ENCODE results near the gene DHRS13.
"Not testable (repeated sequence)": the region's sequence is repeated elsewhere in the genome, so short reads cannot be mapped to it uniquely, and the experiment has no call there.

The DHRS13 gene

GRCh38 chr17:28935744-28936460 lies 33.0 kb upstream of the DHRS13 start:
- DNase-seq, result no peak

GRCh38 chr17:28934508-28934907 lies 31.6 kb upstream of the DHRS13 start:
- not testable (repeated sequence) for DNase-seq

- DNase-seq, result no peak
Observed at GRCh38 chr17:28929787-28930186, 26.9 kb upstream of the DHRS13 start.

GRCh38 chr17:28928061-28928460 lies 25.2 kb upstream of the DHRS13 start:
- DNase-seq, result no peak

- no peak for DNase-seq
Observed at GRCh38 chr17:28926786-28927185, 23.9 kb upstream of the DHRS13 start.

- no peak for DNase-seq
Observed at GRCh38 chr17:28926366-28926765, 23.5 kb upstream of the DHRS13 start.

GRCh38 chr17:28925912-28926365 lies 23.1 kb upstream of the DHRS13 start:
- DNase-seq, result peak; percentile 72

GRCh38 chr17:28920201-28920600 lies 17.3 kb upstream of the DHRS13 start:
- no peak for DNase-seq

GRCh38 chr17:28918295-28918694 lies 15.4 kb upstream of the DHRS13 start:
- no peak for DNase-seq

GRCh38 chr17:28917465-28917864 lies 14.6 kb upstream of the DHRS13 start:
- no peak for DNase-seq

GRCh38 chr17:28917029-28917428 lies 14.2 kb upstream of the DHRS13 start:
- DNase-seq, result no peak

GRCh38 chr17:28916302-28916934 lies 13.5 kb upstream of the DHRS13 start:
- DNase-seq, result peak; percentile 11

GRCh38 chr17:28912938-28913333 lies 10.1 kb upstream of the DHRS13 start:
- DNase-seq, result no peak

GRCh38 chr17:28912281-28912937 lies 9.5 kb upstream of the DHRS13 start:
- DNase-seq, result no peak

- DNase-seq, result no peak
Observed at GRCh38 chr17:28911411-28912045, 8.6 kb upstream of the DHRS13 start.

- no peak for DNase-seq
Observed at GRCh38 chr17:28910534-28910933, 7.7 kb upstream of the DHRS13 start.

GRCh38 chr17:28908640-28909167 lies 5.8 kb upstream of the DHRS13 start:
- DNase-seq, result no peak

GRCh38 chr17:28907709-28908475 lies 5.0 kb upstream of the DHRS13 start:
- DNase-seq, result no peak

GRCh38 chr17:28906706-28907438 lies 4.0 kb upstream of the DHRS13 start:
- no peak for DNase-seq

GRCh38 chr17:28906276-28906675 lies 3.4 kb upstream of the DHRS13 start:
- DNase-seq, result no peak

GRCh38 chr17:28904800-28905199 lies 1.9 kb upstream of the DHRS13 start:
- DNase-seq, result no peak

GRCh38 chr17:28903546-28903841 lies 615 bp upstream of the DHRS13 start:
- not testable (repeated sequence) for DNase-seq
